Testis (tissue), 2 donors: ENCODE results near the gene HSF2BP.

Experiments used
- POLR2A ChIP-seq: fragments of 450-650 bp; IDR thresholded peaks from one replicate; pipeline ENCODE4 v1.6.1; 2017; ENCODE audit warnings: antibody characterized with exemption, mild to moderate bottlenecking, moderate library complexity
- TF ChIP-seq, protein P1 (sequence below), 3 experiments: fragments of 450-650 bp in 2 of 3; fragments of 200-600 bp in 1 of 3; sonication (generic) in 1 of 3; IDR thresholded peaks; one replicate each; pipeline ENCODE4 v1.5.1; 2016 to 2019; ENCODE audit warnings: antibody characterized with exemption in 3 of 3, mild to moderate bottlenecking in 2 of 3, moderate library complexity in 1 of 3

DNA sequence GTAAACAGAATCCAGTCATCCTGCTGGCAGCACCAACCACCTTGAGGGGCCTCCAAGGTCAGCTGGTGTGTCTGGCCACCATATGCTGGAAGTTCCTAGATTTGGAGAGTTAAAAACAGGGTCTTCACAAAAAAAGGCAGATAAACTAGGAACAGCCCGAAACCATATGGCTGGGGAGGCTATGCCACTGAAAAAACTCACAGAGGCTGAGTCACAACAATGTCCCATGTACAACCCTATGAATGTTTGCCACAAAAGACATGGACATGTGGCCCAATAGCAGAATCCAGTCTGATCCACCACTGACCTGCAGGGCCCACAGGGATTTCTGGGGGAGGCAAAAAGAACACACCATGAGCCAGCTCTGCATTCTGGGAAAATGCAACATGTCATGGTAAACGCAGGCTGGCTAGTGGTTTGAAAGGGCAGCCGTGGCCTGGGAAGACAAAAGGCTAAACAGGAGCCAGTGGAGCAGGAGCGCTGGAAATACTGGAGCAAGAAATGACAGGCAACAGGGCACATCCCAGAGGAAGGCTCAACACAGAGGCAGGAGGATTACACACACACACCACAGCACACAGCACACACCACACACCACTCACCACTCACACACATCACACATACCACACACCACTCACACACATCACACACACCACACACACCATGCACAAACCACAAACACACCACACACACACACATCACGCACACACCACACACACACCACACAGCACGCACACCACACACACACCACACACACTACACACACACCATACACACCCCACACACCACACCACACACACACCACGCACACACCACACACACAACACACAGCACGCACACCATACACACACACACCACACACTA is 55.4 kb downstream of the HSF2BP start:
- TF ChIP-seq, protein P1, sequence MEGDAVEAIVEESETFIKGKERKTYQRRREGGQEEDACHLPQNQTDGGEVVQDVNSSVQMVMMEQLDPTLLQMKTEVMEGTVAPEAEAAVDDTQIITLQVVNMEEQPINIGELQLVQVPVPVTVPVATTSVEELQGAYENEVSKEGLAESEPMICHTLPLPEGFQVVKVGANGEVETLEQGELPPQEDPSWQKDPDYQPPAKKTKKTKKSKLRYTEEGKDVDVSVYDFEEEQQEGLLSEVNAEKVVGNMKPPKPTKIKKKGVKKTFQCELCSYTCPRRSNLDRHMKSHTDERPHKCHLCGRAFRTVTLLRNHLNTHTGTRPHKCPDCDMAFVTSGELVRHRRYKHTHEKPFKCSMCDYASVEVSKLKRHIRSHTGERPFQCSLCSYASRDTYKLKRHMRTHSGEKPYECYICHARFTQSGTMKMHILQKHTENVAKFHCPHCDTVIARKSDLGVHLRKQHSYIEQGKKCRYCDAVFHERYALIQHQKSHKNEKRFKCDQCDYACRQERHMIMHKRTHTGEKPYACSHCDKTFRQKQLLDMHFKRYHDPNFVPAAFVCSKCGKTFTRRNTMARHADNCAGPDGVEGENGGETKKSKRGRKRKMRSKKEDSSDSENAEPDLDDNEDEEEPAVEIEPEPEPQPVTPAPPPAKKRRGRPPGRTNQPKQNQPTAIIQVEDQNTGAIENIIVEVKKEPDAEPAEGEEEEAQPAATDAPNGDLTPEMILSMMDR (IDR thresholded peaks at IDR 0.05), result no peak
- TF ChIP-seq POLR2A, result no peak
